ENCODE results near the gene CCSER1.

Gene CCSER1

GRCh38 chr4:91630054-91630453 is 1502.9 kb downstream of the CCSER1 start:
- no peak for DNase-seq

DNA sequence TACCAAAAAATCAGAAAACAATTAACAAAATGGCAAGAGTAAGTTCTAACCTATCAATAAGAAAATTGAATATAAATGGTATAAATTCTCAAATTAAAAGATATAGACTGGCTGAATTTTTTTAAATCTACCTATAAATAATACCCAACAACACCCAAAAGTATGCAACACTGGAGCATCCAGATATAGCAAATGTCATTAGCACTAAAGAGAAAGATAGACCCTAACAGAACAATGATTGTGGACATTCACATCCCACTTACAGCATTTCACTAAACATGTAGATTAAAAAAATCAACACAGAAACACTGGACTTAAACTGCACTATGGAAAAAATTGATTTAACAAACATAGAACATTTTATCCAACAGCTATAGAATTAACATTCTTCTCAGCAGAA is 1503.6 kb downstream of the CCSER1 start:
- DNase-seq: no peak

DNA sequence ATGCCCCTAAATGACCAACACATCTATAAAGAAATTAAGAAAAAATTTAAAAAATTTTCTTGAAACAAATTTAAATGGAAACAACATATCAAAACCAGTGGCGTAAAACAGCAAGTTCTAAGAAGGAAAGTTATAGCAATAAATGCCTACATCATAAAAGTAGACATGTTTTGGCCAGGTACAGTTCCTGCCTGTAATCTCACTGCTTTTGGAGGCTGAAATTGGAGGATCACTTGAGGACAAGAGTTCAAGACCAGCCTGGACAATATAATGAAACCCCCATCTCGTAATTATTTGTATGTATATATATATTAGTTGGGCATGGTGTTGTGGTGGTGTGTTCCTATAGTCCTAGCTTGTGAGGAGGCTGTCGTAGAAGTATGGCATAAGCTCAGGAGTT is 1504.1 kb downstream of the CCSER1 start:
- no peak for DNase-seq

DNA sequence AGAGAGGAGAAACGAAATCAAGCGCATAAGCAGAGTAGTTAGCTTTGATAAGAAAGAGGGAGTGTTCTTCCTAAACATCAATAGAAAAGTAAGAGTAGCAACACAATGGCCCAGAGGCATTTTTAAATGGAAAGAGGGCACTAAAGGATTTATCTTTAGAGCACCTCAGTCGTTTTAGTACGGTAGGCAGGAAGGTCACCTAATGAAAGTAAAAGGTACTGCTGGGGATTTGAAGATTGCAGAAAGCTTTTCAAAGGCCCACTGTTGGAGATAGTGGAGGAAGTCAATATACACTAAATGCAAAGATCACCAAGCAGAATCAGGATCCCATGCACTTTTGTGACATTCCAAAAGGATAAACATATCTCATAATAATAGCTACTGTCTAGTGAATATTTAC is 1508.9 kb downstream of the CCSER1 start:
- DNase-seq: no peak

All from stimulated activated CD4-positive, alpha-beta T cell treated with anti-CD3 and anti-CD28 coated beads, Interleukin-4, amount 100 ng/mL, for 4 hours (primary cell).